Activated effector memory CD4-positive, alpha-beta T cell treated with Interleukin-2 at 50 U/mL for 16 hours (primary cell): ENCODE results near the gene WDR5B.
"Not testable (repeated sequence)": the region's sequence is repeated elsewhere in the genome, so short reads cannot be mapped to it uniquely, and the experiment has no call there.

Experiments
- DNase-seq: peaks from one replicate; pipeline ENCODE4 v3.0.0-alpha.2; 2020

WDR5B gene

GRCh38 chr3:122406198-122406597 lies 9.7 kb downstream of the WDR5B start:
- no peak for DNase-seq

DNA sequence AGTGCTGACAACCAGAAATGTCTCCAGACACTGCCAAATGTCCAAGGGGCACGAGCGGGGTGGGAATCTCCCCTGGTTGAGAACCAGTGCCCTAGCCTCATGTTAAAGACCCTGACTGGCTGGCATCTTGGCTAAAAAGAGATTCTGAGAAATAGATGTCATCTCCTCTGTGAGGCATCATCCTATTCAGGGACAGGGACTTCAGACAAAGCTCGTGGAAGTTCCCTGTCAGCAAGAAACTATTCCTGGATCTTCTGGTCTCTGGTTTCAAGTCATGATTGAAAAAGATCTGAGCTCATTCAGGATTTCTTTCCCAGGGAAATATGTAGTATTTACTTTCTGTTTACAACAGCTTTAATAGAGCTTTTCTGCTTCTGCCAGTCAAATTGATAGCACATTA lies 10.8 kb downstream of the WDR5B start:
- DNase-seq = no peak

GRCh38 chr3:122403489-122403888 lies 12.4 kb downstream of the WDR5B start:
- DNase-seq = no peak

GRCh38 chr3:122398920-122399319 lies 16.9 kb downstream of the WDR5B start:
- DNase-seq = no peak

DNA sequence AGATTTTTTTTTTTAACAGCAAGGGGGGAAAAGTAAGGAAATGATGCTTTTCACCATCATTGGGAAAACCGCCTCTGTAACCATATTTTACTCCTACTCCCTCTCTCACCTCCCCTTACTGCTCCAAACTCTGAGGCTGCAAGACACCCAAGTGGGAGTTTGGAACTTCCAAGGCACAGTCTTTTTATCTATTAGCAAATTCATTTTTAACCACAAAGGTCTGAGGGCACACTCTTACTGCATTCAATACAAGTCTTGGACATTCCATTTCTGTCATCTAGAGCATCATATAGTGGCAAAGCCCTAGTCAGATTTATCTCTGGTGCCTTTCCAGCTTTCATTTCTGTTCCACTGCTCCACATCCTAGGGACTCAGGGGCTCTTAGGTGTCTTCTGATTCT lies 18.7 kb downstream of the WDR5B start:
- no peak for DNase-seq

- no peak for DNase-seq
Observed at GRCh38 chr3:122396511-122396910, 19.4 kb downstream of the WDR5B start.

GRCh38 chr3:122395582-122395981 lies 20.3 kb downstream of the WDR5B start:
- no peak for DNase-seq

DNA sequence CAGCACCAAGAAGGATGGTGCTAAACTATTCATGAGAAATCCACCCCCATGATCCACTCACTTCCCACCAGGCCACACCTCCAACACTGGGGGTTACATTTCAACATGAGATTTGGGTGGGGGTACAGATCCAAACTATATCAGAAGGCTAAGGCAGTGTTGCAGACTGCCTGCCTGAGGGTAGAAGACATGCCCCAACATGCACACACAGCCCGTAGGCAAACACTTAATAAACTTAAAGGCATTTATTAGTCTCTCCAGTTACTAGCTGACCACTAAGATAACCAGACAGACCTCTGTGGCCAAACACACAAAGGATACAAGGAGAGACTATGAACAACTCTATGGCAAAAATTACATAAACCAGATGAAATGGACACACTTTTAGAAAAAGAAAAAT lies 21.7 kb downstream of the WDR5B start:
- no peak for DNase-seq

DNA sequence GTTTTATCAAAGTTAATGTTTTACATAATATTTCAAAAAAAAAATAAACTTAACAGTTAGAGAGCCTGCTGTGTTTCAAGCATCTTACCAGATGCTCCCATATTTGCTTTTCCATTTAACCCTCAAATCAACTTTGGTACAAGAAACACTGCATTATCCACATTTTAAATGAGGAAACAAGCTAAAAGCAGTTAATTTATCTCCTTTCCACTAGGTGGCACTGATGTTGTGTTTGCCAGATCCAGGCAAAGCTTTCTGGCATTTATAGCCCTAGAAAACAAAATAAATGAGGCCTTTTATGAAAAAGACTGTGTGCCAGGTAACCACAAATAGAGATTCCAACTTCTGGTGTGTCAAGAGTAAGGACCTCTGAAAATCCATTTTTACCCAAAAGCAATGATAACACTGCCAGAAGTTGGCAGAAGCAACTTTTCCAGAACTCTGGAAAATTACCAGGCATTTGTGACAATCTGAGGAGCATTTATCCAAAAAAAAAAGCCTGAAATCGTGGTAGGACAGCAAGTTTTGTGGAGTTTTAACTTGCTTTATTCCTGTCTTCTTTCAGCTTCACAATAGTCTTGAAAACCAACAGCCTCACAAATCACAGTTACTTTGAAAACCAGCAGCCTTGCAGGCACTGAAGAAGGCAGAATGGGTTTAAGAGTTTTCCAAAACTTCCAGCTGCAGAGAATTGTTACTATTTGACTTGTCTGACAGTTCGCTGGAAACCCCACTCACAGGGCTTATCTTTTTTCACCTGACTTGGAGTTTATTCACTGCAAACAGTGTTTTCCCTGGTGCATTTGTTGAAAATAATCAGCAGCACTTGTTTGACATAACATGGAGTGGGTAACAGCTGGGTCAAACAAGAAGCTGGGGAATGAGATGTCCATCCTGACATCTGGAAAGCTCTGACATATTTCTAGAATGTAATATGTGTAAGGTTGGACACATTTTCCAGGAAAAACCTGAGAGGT lies 22.7 kb downstream of the WDR5B start:
- DNase-seq = no peak

- no peak for DNase-seq
Observed at GRCh38 chr3:122391681-122392446, 24.0 kb downstream of the WDR5B start.

DNA sequence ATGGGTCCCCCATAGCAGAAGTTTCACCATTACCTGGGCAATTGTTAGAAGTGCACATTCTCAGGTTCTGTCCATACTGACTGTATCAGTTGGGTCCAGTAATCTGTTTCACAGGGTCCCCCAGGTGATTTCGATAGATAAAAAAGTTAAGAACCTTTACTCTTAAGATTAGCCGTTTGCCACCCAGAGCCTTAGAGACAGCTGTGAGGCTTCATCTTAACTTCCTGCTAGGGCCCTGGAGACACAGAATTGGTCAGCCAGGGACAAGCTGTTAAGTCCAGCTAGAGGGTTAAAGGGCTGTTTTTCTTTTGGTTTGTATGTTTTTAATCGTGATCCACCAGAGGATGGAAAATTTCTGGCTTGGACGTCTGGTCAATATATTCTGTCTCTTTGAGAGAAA lies 25.2 kb downstream of the WDR5B start:
- no peak for DNase-seq

DNA sequence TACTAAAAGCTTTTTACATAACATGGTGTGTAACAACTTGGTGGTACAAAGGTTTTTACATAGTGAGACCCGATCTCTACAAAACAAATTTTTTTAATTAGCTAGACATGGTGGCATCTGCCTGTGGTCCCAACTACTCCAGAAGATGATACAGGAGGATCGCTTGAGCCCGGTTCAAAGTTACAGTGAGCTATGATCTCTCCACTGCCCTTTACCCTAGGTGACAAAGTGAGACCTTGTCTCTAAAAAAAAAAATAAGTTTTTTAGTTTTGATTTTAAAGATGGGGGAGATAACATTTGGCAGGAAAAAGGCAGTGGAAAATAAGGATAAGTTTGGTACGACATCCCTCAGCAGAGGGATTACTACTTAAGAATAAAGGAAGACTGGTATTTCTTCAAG lies 26.0 kb downstream of the WDR5B start:
- DNase-seq = no peak

- DNase-seq = no peak
Observed at GRCh38 chr3:122389197-122389596, 26.7 kb downstream of the WDR5B start.

- no peak for DNase-seq
Observed at GRCh38 chr3:122387709-122388108, 28.2 kb downstream of the WDR5B start.

GRCh38 chr3:122383771-122384697 lies 31.8 kb downstream of the WDR5B start, which contains the start of gene FAM162A:
Gene FAM162A, plus strand, starts transcription at chr3:122384182. Its CDS starts 84 bp downstream, at chr3:122384266.
- peak; percentile 92 for DNase-seq

GRCh38 chr3:122382888-122383666 lies 32.8 kb downstream of the WDR5B start, which contains the start of gene MIX23:
Gene MIX23, minus strand, starts transcription at chr3:122383231. Its CDS starts 7 bp downstream, at chr3:122383224.
- DNase-seq = peak; percentile 75

DNA sequence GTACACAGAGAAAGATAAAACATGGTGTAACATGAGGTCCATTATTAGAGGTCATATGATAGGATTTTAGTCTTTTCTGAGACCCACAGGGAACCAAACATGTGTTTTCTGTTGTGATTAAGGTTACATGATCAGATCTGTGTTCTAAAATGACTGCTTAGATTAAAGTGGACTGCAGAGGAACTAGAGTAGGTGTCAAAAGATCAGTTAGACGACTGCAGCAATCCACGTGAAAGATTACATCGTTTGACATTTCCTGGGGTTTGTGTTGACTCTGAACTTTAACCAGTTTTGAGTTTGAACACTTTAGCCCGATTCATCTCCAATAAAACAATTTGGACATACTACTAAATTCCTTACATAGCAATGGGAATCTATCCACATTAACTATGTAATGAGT lies 37.9 kb downstream of the WDR5B start:
- no peak for DNase-seq

- no peak for DNase-seq
Observed at GRCh38 chr3:122374034-122374433, 41.8 kb downstream of the WDR5B start.

DNA sequence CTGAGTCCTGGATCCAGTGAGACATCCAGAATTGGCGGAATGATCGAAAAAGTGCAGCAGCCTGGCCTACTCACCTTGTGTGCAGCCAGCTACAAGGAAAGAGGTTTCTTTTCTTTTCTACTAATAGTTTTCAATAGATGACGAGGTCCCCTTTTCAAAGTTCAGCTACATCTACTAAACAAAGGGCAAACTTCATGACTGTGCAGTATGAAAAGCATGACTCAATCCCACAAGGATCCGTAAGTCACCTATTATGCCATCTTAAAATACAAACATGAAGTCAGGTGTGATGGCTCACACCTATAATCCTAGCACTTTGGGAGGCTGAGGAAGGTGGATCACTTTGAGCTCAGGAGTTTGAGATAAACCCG lies 49.5 kb downstream of the WDR5B start:
- DNase-seq = no peak

DNA sequence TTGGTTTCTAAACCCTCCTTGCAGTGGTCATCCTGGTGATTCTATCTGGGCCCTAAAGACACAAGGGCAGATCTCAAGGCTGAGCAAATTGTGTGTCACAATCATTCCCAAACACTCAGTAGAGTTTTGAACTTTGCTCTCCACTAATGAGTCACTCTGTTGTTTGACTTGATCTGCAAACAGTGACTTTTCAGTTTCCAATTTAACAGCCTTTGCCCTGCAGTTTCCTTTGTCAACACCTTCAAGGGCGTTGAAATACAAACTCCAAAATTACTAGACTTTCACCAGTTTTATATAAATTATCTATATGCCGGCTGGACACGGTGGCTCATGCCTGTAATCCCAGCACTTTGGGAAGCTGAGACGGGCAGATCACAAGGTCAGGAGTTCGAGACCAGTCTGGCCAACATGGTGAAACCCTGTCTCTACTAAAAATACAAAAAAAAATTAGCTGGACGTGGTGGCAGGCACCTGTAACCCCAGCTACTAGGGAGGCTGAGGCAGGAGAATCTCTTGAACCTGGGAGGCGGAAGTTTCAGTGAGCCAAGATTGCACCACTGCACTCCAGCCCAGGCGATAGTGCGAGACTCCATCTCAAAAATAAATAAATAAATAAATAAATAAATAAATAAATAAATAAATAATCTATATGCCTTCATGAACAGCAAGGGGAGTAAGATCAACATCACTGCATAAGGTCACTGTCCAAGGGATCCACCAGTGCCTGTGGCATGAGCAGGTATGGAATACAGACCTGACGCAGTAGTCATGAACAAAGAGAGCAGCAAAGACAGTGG lies 50.1 kb downstream of the WDR5B start:
- not testable (repeated sequence) for DNase-seq

DNA sequence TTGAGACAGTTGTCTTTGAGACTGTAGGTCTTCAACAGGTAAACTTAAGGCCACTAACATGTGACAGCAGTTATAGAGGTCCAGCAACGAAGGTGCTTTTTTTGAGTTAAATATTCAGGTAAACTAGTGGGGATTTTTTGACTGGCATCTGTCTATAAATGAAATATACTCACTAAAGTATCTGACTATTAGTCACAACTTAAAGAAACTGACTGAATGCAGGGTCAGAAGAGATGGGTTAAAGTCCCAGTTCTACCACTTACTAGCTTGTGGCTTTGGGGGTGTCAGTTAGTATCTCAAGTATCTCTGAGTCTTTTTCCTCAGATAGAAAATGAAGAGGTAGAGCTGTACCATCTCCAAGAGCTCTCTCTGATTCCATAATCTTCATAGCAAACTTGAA lies 50.8 kb downstream of the WDR5B start:
- DNase-seq = no peak
